ENCODE results near the gene ERGIC1. TPM values are rescaled to one million over a fixed set of nuclear protein-coding genes. Genes with fewer than 3 reads are reported as not detected.
A peak's percentile ranks its signal among the peaks of the same experiment; 100 is the strongest.

The ERGIC1 gene
- total and polyA plus RNA-seq, 8 donors = 54.5 to 293 (median 104) TPM

DNA sequence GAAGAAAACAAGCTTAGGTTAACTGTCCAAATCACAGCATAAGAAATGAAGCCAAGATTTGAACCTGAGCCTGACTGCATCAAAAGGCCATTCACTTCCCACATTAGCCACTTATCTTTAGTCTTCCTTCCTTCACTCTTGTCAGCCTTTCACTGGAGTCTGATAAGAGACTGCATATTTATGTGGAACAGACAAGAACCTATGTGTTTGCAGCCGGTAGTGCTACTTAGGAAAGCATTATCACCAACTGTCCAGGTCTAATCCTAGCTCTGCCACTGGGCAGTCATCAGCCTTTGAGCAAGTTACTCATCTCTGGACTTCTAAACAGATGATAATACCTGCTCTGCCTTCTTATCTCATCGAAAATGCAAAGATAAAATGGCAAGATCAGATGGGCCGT, 137.4 kb downstream of the ERGIC1 start:
- Histone ChIP-seq H3K4me3 (no peak overlapping the region), H3K9me3 (no peaks in the 10 kb centered on the region), H3K36me3 (peaks cover 8 to 43% (median 33%) of the 10 kb centered on the region in 4 donors), H3K4me1 (no peaks in the 10 kb centered on the region), H3K27ac (no peak overlapping the region), H3K27me3 (no peaks in the 10 kb centered on the region)
- no peak for DNase-seq
- intact Hi-C loops (cut with DNase I; ENCODE audit: low total_unique reads) = no loop called here
- TF ChIP-seq, protein P1, sequence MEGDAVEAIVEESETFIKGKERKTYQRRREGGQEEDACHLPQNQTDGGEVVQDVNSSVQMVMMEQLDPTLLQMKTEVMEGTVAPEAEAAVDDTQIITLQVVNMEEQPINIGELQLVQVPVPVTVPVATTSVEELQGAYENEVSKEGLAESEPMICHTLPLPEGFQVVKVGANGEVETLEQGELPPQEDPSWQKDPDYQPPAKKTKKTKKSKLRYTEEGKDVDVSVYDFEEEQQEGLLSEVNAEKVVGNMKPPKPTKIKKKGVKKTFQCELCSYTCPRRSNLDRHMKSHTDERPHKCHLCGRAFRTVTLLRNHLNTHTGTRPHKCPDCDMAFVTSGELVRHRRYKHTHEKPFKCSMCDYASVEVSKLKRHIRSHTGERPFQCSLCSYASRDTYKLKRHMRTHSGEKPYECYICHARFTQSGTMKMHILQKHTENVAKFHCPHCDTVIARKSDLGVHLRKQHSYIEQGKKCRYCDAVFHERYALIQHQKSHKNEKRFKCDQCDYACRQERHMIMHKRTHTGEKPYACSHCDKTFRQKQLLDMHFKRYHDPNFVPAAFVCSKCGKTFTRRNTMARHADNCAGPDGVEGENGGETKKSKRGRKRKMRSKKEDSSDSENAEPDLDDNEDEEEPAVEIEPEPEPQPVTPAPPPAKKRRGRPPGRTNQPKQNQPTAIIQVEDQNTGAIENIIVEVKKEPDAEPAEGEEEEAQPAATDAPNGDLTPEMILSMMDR (IDR thresholded peaks at IDR 0.05) = no peak
- TF ChIP-seq POLR2AphosphoS5 (IDR thresholded peaks at IDR 0.05) (no peak), POLR2A (IDR thresholded peaks at IDR 0.05) (no peak), EP300 (IDR thresholded peaks at IDR 0.05) (no peak)
- 40 to 65% (median 44%) methylated on average over 3 of the region's 3 CpGs for WGBS, 5 donors

DNA sequence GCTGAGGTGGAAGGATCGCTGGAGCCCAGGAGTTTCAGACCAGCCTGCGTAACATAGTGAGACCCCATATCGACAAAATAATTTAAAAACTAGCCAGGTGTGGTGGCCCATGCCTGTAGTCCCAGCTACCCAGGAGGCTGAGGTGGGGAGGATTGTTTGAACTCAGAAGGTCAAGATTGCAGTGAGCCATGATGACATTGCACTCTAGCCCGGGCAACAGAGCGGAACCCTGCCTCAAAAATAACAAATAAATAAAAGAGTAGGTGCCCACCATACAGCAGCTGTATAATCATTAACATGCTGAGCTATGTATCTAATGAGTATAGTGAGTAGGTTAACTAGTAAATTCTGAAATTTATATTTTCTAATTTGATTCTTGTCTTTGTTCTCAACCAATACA, 138.5 kb downstream of the ERGIC1 start:
- no peaks in the 10 kb centered on the region for H3K4me1 ChIP-seq
- H3K9me3 ChIP-seq = no peaks in the 10 kb centered on the region
- TF ChIP-seq EP300 (IDR thresholded peaks at IDR 0.05) (no peak), POLR2A (IDR thresholded peaks at IDR 0.05) (no peak), POLR2AphosphoS5 (IDR thresholded peaks at IDR 0.05) (no peak)
- TF ChIP-seq, protein P1 (IDR thresholded peaks at IDR 0.05) = no peak
- peaks cover 8 to 34% (median 25%) of the 10 kb centered on the region in 4 donors for H3K36me3 ChIP-seq
- intact Hi-C loops (cut with DNase I; ENCODE audit: low total_unique reads) = no loop called here
- DNase-seq = no peak
- WGBS, 5 donors = 89 to 93% (median 90%) methylated on average over 5 of the region's 5 CpGs
- H3K27me3 ChIP-seq = no peaks in the 10 kb centered on the region
- H3K4me3 ChIP-seq = no peak overlapping the region
- H3K27ac ChIP-seq = no peak overlapping the region

DNA sequence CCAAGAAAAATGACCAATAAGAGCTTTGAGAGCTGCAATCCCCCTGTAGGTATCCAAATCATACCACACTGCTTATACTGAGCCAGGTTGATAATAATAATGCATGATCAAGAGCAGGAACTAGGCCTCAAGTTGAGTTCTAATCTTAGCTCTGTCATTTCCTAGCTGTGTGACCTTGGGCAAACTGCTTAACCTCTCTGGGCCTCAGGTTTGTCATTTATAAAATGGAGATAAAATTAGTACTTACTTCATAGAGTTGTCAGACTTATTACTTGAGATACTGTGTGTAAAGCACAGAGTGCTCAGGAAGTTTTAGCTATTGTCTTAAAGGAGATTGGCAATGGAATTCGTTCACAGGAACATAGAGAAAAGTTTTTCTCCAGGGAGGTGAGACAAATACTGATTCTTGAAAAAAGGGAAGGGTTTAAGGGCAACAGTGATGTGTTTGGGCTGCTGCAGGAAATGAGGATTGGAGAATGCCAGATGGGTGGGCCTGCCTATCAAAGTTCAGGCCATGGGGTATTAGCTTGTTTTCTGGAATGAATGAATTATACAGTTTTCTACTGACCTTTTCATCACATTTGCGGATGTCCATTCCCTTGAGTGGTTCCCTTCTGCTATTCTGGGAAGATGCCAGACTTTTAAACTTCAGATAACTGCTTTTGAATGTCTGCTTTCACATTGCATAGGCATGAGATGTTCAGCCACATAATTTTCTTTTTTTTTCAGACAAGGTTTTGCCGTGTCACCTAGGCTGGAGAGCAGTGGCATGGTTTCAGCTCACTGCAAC, 139.3 kb downstream of the ERGIC1 start:
- intact Hi-C loops (cut with DNase I; ENCODE audit: low total_unique reads) = no loop called here
- Histone ChIP-seq H3K27ac (no peak overlapping the region), H3K36me3 (peaks cover 8 to 30% (median 21%) of the 10 kb centered on the region in 4 donors), H3K9me3 (no peaks in the 10 kb centered on the region), H3K4me3 (no peak overlapping the region), H3K27me3 (no peaks in the 10 kb centered on the region), H3K4me1 (no peaks in the 10 kb centered on the region)
- peak in 1 of 2 donors; percentile 20 for DNase-seq
- 41 to 66% (median 50%) methylated on average over 3 of the region's 3 CpGs for WGBS, 5 donors
- TF ChIP-seq POLR2AphosphoS5 (IDR thresholded peaks at IDR 0.05) (no peak), POLR2A (IDR thresholded peaks at IDR 0.05) (no peak), EP300 (IDR thresholded peaks at IDR 0.05) (no peak)
- TF ChIP-seq, protein P1 (IDR thresholded peaks at IDR 0.05) = no peak

DNA sequence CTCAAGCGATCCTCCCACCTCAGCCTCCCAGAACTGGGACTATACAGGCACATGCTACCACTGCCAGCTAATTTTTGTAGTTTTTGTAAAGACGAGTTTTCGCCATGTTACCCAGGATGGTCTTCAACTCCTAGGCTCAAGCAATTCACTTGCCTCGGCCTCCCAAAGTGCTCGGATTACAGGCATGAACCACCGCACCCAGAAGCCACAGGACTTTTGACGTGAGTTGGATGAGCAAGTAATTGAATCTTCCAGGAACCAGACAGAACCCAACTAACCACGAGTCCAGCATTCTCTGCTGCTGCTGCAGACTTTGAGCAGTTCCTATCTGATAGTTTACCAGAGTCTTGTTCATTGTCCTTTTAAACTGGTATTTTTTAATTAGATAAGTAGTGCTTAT, 139.9 kb downstream of the ERGIC1 start:
- TF ChIP-seq POLR2A (IDR thresholded peaks at IDR 0.05) (no peak), EP300 (IDR thresholded peaks at IDR 0.05) (no peak), POLR2AphosphoS5 (IDR thresholded peaks at IDR 0.05) (no peak)
- TF ChIP-seq, protein P1 (IDR thresholded peaks at IDR 0.05) = no peak
- intact Hi-C loops (cut with DNase I; ENCODE audit: low total_unique reads) = no loop called here
- H3K4me1 ChIP-seq = no peaks in the 10 kb centered on the region
- no peaks in the 10 kb centered on the region for H3K27me3 ChIP-seq
- WGBS, 5 donors = 81 to 89% (median 85%) methylated on average over 8 of the region's 8 CpGs
- no peak for DNase-seq
- peaks cover 8 to 24% (median 15%) of the 10 kb centered on the region in 4 donors for H3K36me3 ChIP-seq
- H3K9me3 ChIP-seq = no peaks in the 10 kb centered on the region
- no peak overlapping the region for H3K4me3 ChIP-seq
- H3K27ac ChIP-seq = no peak overlapping the region

Measured in stomach (tissue), 9 donors.